ENCODE results near the gene HOXA9.

- TF ChIP-seq CTCF (IDR thresholded peaks at IDR 0.05) (no peak), EP300 (IDR thresholded peaks at IDR 0.05) (no peak), POLR2A (IDR thresholded peaks at IDR 0.05) (no peak), POLR2AphosphoS5 (IDR thresholded peaks at IDR 0.05) (no peak)
Observed at GRCh38 chr7:27178366-27178765, 13.0 kb upstream of the HOXA9 start.
